HEK293T (cell line): ENCODE data around the gene LMLN.

ENCODE experiments used
- CTCF ChIA-PET: fragments of 350-600 bp; formaldehyde crosslinking; extraction: SDS; loops from one replicate; lab custom pipeline; 2021; ENCODE audit warnings: antibody characterized with exemption, inconsistent platforms; lab: Yijun Ruan, JAX
- POLR2A ChIA-PET: fragments of 350-600 bp; formaldehyde crosslinking; extraction: SDS; loops from one replicate; lab custom pipeline; 2020; ENCODE audit warnings: antibody characterized with exemption, inconsistent platforms; lab: Yijun Ruan, JAX
- DNase-seq: peaks from one replicate; pipeline ENCODE4 v3.0.0; 2012; ENCODE audit warnings: mixed read lengths; ENCODE audit errors: extremely low spot score
- ARNT ChIP-seq: fragments of 450-650 bp; IDR thresholded peaks from 2 replicates; pipeline ENCODE4 v1.6.1; 2017; ENCODE audit warnings: mild to moderate bottlenecking
- BHLHE40 ChIP-seq: fragments of 450-650 bp; IDR thresholded peaks from 2 replicates; pipeline ENCODE4 v1.6.1; 2016; ENCODE audit warnings: mild to moderate bottlenecking, moderate library complexity, borderline replicate concordance
- CTBP1 ChIP-seq: fragments of 450-650 bp; IDR thresholded peaks from 2 replicates; pipeline ENCODE4 v1.6.1; 2016; ENCODE audit warnings: borderline replicate concordance
- ELF4 ChIP-seq: fragments of 450-650 bp; IDR thresholded peaks from 2 replicates; pipeline ENCODE4 v1.6.1; 2017; ENCODE audit warnings: antibody characterized with exemption
- FOXA1 ChIP-seq: fragments of 450-650 bp; IDR thresholded peaks from 2 replicates; pipeline ENCODE4 v1.6.1; 2016; ENCODE audit warnings: mild to moderate bottlenecking
- FOXK2 ChIP-seq: fragments of 450-650 bp; IDR thresholded peaks from 2 replicates; pipeline ENCODE4 v1.6.1; 2016; ENCODE audit warnings: mild to moderate bottlenecking
- FOXM1 ChIP-seq: fragments of 450-650 bp; IDR thresholded peaks from 2 replicates; pipeline ENCODE4 v1.6.1; 2017; ENCODE audit warnings: mild to moderate bottlenecking, borderline replicate concordance
- HDGF ChIP-seq: fragments of 450-650 bp; IDR thresholded peaks from 2 replicates; pipeline ENCODE4 v1.6.1; 2017; ENCODE audit warnings: antibody characterized with exemption, borderline replicate concordance
- L3MBTL2 ChIP-seq: fragments of 450-650 bp; conservative IDR thresholded peaks from 2 replicates; pipeline ENCODE4 v1.6.1; 2016; ENCODE audit warnings: mild to moderate bottlenecking
- LEF1 ChIP-seq: fragments of 450-650 bp; IDR thresholded peaks from 2 replicates; pipeline ENCODE4 v1.6.1; 2017; ENCODE audit warnings: mild to moderate bottlenecking, borderline replicate concordance
- NFRKB ChIP-seq: fragments of 450-650 bp; IDR thresholded peaks from 2 replicates; pipeline ENCODE4 v1.6.1; 2016; ENCODE audit warnings: mild to moderate bottlenecking, moderate library complexity
- SP1 ChIP-seq: fragments of 450-650 bp; IDR thresholded peaks from 2 replicates; pipeline ENCODE4 v1.6.1; 2017
- SUZ12 ChIP-seq: fragments of 450-650 bp; IDR thresholded peaks from 2 replicates; pipeline ENCODE4 v1.6.1; 2016; ENCODE audit warnings: mild to moderate bottlenecking
- TARDBP ChIP-seq: fragments of 450-650 bp; IDR thresholded peaks from 2 replicates; pipeline ENCODE4 v1.6.1; 2016
- ZNF384 ChIP-seq: fragments of 450-650 bp; IDR thresholded peaks from 2 replicates; pipeline ENCODE4 v1.6.1; 2016
- TF ChIP-seq, protein P1 (sequence below): fragments of 450-650 bp; IDR thresholded peaks from 2 replicates; pipeline ENCODE4 v1.6.1; 2016

The LMLN gene

DNA sequence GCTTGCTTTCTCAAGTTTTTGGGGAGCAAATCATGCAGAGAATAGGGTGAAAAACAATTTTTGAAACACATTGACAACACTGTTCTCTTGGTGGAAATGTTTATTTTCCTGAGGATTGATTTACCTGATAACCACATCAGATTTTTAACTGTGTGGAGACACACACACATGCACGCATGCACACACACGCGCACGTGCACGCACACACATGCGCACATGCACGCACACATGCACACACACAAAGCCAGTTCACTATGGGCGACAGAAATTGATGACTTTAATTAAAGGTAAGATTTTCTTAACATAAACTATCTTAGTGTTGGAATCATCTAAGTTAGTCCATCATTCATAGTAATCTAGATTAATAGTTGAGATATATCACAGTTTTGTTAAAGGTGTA, 15.3 kb downstream of the LMLN start:
- CTCF ChIA-PET: no interaction called here
- no peak for TF ChIP-seq ZNF384
- no peak for TF ChIP-seq FOXM1
- no peak for TF ChIP-seq TARDBP
- no peak for TF ChIP-seq ARNT
- TF ChIP-seq BHLHE40: no peak
- TF ChIP-seq, protein P1, sequence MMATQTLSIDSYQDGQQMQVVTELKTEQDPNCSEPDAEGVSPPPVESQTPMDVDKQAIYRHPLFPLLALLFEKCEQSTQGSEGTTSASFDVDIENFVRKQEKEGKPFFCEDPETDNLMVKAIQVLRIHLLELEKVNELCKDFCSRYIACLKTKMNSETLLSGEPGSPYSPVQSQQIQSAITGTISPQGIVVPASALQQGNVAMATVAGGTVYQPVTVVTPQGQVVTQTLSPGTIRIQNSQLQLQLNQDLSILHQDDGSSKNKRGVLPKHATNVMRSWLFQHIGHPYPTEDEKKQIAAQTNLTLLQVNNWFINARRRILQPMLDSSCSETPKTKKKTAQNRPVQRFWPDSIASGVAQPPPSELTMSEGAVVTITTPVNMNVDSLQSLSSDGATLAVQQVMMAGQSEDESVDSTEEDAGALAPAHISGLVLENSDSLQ: no peak
- TF ChIP-seq SP1: no peak
- no peak for TF ChIP-seq FOXA1
- no peak for TF ChIP-seq SUZ12

DNA sequence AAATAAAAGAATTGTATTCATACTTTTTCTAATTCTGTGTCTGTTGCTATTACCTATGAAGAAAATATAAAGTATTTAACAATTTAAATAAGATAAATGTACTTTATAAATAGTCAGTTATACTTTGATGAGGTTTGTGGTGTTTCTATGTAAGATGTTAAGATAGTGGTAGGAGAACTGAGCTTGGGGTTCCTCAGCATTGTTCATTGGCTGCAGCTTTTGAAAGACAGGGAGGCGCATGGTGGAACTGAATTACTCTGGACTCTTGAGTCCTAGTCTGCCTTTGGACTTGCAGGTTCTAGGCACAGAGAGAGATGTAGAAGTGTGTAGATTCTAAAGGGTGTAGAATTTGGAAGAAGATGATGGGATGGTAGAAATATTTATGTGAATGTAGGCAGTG, 23.1 kb downstream of the LMLN start:
- no peak for DNase-seq
- ChIA-PET CTCF (no interaction called here), POLR2A (no interaction called here)
- TF ChIP-seq CTBP1 (no peak), FOXA1 (no peak), ZNF384 (no peak), SUZ12 (no peak), ELF4 (no peak), HDGF (no peak), NFRKB (no peak), L3MBTL2 (no peak), SP1 (no peak), TARDBP (no peak)
- TF ChIP-seq, protein P1: no peak

More for the DNA sequence above, 15.3 kb downstream of the LMLN start:
- DNase-seq: no peak
- POLR2A ChIA-PET: no interaction called here

DNA sequence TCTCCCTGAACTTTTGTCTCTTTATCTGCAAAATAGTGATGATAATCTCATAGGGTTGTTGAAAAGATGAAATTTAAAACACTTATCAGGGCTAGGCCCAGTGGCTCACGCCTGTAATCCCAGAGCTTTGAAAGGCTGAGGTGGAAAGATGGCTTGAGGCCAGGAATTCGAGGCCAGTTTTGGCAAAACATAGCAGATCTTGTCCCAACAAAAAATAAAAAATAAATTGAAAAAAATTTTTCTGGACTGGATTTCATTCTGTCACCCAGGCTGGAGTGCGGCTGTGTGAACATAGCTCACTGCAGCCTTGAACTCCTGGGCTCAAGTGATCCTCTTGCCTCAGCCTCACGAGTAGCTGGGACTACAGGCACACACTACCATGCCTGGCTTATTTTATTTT, 29.6 kb downstream of the LMLN start:
- TF ChIP-seq SP1: no peak
- no peak for TF ChIP-seq LEF1
- TF ChIP-seq FOXM1: no peak
- no peak for TF ChIP-seq NFRKB
- TF ChIP-seq L3MBTL2: no peak
- no peak for TF ChIP-seq BHLHE40
- TF ChIP-seq CTBP1: no peak
- TF ChIP-seq, protein P1: no peak
- ChIA-PET POLR2A (no interaction called here), CTCF (no interaction called here)
- DNase-seq: no peak

DNA sequence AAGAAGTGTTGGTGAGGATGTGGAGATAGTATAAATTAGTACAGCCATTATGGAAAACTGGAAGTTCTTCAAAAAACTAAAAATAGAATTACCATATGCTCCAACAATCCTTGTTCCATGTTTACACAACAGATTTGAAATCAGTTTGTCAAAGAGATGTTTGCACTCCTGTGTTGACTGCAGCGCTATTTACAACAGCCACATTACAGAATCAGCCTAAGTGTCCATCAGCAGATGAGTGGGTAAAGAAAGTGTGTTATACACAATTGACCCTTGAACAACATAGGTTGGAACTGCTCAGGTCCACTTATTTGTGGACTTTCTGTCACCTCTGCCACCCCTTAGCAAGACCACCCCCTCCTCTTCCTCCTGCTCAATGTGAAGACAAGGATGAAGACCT, 34.7 kb downstream of the LMLN start:
- DNase-seq: no peak
- ChIA-PET CTCF (no interaction called here), POLR2A (no interaction called here)
- TF ChIP-seq BHLHE40 (no peak), L3MBTL2 (no peak), HDGF (no peak)

DNA sequence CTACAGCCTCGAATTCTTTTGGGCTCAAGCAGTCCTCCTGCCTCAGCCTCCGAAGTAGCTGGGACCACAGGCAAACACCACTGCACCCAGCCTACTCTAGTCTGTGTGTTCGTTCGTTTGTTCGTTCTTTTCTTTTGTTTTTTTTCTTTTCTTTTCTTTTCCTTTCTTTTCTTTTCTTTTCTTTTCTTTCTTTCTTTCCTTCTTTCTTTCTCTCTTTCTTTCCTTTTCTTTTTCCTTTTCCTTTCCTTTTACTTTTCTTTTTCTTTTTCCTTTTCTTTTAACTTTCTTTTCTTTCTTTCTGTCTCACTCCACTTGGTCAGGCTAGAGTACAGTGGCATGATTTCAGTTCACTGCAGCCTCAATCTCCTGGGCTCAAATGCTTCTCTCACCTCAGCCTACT, 36.8 kb downstream of the LMLN start:
- ChIA-PET POLR2A (no interaction called here), CTCF (no interaction called here)
- no peak for DNase-seq
- TF ChIP-seq CTBP1 (no peak), L3MBTL2 (no peak), FOXM1 (no peak), HDGF (no peak), TARDBP (no peak), FOXA1 (no peak), LEF1 (no peak)

DNA sequence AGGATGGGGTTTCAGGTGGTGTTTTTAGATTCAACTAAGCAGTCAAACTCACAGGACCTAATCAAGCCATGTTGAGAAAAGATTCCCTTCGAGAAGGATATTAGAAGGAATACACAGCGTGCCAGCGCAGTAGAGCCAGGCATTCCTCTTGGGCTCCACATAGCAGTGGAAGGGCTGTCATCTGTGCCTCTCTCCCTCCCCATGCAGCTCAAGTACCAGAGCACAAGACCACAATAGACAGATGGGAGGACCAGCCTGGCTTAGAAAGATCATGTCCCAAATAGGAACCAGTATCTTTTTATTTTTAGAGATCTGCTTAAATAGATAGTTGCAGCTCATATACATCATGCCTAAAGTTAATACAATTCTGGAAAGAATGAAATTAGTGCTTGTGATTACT, 37.9 kb downstream of the LMLN start:
- CTCF ChIA-PET: no interaction called here
- TF ChIP-seq BHLHE40: no peak
- TF ChIP-seq FOXK2: no peak
- no peak for TF ChIP-seq ARNT
- TF ChIP-seq LEF1: no peak
- TF ChIP-seq SUZ12: no peak
- TF ChIP-seq ZNF384: no peak
- TF ChIP-seq HDGF: no peak
- TF ChIP-seq FOXM1: no peak
- no peak for TF ChIP-seq ELF4
- no peak for TF ChIP-seq L3MBTL2
- TF ChIP-seq SP1: no peak
- TF ChIP-seq TARDBP: no peak
- TF ChIP-seq NFRKB: no peak
- TF ChIP-seq, protein P1: no peak
- TF ChIP-seq CTBP1: no peak
- TF ChIP-seq FOXA1: no peak
- POLR2A ChIA-PET: no interaction called here
- no peak for DNase-seq

DNA sequence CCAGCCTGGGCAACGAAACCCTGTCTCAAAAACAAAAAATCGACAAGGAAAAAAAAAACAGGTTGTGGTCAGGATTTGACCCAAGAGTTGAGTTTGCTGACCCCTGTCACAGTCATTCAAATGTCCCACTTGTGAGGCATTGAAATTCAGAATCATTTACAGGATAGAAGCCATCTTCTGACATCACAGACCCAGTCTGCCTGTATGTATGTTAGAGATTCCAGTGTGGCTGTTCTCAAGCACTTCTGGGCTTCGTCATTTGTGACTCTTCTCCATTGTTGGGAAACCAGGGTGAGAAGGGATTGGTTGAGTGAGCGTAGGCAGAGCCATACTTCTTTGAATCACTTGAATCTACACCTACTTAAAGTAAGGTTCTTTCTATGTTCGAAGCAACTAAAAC, 57.1 kb downstream of the LMLN start:
- no peak for DNase-seq
- POLR2A ChIA-PET: no interaction called here
- CTCF ChIA-PET: no interaction called here

More for the DNA sequence above, 57.1 kb downstream of the LMLN start:
- TF ChIP-seq ZNF384 (no peak), FOXA1 (no peak), LEF1 (no peak), HDGF (no peak), FOXK2 (no peak), SUZ12 (no peak), NFRKB (no peak), CTBP1 (no peak), ELF4 (no peak), FOXM1 (no peak), TARDBP (no peak), BHLHE40 (no peak)
- TF ChIP-seq, protein P1: no peak
